Fibroblast of skin of abdomen (primary cell): Measurements from ENCODE around the gene ZNF565. TPM values are rescaled to one million over a fixed set of nuclear protein-coding genes. Genes with fewer than 3 reads are reported as not detected.
"Not testable (repeated sequence)": the region's sequence is repeated elsewhere in the genome, so short reads cannot be mapped to it uniquely, and the experiment has no call there.

ENCODE experiments used
- DNase-seq: peaks from one replicate; pipeline ENCODE4 v3.0.0-alpha.2; 2013
- polyA plus RNA-seq, 2 experiments: library from polyadenylated mRNA; unstranded; fragments of 120-200 nt; gene quantifications; one replicate each; pipeline ENCODE4 v1.2.1, GENCODE V29; 2013; ENCODE audit not compliant: insufficient read length in 2 of 2

ZNF565 gene
- 2.8 TPM for polyA plus RNA-seq (2013, experiment 1 of 2; ENCODE audit: insufficient read length)
- 2.6 TPM for polyA plus RNA-seq (2013, experiment 2 of 2; ENCODE audit: insufficient read length)

DNA sequence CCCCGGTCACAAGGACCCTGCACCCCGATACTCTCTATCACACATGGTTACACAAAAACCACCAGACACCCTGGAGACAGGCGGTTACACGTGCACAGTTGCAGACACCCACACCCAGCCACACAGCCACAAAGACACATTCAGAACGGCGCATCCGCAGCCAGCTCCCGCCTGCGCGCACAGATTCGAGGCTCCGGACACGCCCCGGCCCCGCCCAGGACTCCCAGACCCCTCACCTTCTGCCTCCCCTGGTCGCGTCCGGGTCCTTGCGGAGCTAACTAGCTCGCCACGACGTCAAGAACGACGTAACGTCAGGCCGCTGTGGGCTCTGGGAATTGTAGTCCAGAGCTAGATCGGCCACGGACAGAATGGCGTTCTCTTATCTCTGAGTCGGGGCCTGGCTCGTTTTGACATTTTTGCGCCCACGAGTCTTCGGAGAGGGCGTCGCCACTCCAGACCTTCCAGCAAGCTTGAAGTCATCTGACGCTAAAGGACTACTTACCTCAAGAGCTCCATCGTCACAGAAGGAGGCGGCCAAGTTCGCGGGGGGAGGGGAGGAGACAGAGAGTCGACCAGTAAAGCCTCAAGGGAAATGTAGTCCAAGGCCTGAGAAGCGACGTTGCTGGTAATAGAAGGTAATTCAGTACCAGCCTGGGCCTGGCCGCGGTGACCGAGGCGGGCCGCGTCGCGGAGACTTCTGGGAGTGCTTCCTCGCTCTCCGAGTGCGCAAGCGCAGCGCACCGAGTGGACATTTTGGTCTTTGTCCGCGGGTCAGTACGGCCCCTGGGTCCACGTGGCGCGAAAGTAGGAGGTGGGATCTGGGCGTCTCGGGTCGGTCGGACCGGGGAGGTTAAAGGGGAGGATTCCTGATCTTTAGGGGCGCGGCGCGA is at the start of gene ZNF565, which contains the start of gene ZNF146:
ZNF565 (minus strand) TSS at position 280 of the 890 bp plus-strand sequence. CDS start 12,680 bp downstream, outside the sequence.
ZNF146 (plus strand) TSS at position 721 of the 890 bp plus-strand sequence. CDS start 21,335 bp downstream, outside the sequence.
- peak; percentile 99 for DNase-seq

DNA sequence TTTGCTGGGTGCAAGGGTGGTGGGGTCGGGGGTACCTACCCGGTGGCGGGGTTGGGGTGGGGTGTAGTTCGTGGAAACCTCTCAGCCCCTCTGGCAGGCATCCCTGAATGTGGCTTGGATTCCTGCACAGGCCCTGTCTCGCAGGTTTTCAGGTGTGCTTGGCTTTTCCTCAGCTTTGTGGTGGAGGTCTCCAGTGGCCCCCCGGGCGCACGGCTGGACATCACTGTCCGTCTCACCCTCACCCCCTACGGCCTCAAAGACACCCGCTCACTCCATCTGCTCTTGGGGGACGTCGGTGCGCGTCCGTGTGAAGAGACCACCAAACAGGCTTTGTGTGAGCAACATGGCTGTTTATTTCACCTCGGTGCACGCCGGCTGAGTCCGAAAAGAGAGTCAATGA is 44.7 kb upstream of the ZNF565 start:
- no peak for DNase-seq

DNA sequence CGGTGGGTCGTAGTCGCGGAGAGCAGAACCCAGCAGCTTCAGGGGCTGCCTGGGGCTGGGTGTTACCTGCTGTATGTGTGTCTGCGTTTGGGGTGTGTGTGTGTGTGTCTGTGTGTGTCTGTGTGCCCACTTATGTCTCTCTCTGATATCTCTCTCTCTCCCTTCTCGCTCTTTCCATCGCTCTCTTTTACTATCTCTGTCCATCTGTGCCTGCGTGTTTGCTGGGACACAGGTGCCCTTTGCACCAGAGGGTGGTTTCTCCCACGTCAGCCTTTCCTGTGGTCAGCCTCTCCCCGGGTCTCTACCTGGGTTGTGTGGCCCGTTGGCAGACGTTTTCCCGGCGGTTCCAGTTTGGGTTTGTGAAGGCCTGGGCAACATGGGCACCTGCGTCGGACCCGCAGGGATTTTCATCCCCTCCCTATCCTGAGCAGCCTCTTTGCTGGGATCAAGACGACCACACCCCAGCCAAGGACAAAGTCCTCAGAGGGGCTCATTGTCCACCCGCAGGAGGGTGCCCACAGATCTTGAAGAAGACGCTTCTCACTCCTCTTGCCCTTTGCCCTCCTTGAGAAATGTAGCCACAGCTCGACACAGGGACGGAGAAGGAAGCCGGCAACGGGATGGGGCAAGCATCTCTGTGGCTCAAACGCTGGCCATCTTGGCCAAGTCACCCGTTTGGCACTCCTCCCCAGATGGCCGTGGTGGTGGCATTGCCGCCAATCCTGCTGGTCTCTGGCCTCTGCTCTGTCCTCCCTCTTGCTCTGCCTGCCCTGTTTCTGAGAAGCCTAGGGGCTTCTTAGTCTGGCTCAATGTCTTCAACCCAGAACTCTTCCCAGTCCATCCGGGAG is 43.8 kb upstream of the ZNF565 start:
- DNase-seq, result no peak

GRCh38 chr19:36257520-36257876 is 43.0 kb upstream of the ZNF565 start:
- DNase-seq, result no peak

DNA sequence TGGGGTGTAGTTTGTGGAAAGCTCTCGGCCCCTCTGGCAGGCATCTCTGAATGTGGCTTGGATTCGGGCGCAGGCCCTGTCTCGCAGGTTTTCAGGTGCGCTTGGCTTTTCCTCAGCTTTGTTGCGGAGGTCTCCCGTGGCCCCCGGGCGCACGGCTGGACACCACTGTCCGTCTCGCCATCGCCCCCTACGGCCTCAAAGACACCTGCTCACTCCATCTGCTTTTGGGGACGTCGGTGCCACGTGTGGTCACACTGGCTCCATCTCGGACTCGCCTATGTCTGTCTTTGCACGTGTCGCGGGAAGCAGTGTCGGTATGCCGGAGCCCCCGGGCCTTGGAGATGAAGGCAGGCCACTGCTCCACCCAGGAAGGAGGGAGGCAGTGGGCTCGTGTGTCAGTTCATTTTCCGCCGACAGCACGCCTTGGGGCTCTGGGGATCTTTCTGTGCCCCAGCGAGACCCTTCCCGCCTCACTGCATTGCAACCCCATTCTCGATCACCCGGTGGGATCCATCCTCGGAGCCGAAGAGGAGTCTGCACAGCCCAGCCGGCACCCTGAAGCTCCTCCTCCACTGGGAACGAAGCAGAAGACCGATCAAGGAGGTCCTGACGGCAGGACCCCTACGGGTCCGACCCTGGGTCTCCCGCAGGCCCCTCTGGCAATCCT is 42.5 kb upstream of the ZNF565 start:
- no peak for DNase-seq

- no peak for DNase-seq
These were observed 41.6 kb upstream of the ZNF565 start for GRCh38 chr19:36256064-36256463.

DNA sequence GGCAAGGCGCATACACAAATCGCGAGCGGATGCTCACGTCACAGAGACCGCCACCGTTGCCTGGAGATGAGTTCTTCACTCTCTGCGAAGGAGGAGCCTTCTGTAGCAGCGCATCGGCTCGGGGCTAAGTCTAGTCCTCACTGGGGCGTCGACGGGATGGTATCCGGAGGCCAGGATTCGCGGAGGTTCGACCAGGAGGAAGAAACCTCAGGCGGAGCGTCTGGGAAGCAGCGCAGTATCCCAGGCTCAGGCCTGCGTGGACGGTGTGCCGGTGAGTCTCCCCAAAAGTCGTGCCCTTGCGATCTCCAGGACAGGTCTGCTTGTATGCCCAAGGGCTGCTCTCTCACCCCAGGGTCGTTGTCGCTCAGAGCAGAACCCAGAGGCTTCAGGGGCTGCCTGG is 40.9 kb upstream of the ZNF565 start:
- DNase-seq, result no peak

DNA sequence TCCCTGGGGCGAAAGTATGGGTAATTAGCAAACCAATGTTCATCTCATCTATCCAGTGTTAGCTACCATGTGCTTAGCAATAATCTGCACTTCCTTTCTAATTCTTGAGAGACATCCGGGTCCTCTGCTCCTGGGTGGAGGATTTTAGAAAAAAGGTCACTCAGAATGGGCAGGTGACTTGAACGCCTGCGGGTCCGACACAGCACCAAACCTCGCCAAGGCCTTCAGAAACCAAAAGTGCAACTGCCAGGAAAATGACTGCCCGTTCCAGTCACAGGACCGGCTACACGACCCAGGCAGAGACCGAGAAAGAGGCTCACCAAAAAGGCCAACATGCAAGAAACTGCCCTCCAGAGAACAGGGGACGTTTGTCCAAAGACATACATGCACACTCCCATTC is 40.4 kb upstream of the ZNF565 start:
- no peak for DNase-seq

- no peak for DNase-seq
These were observed 37.6 kb upstream of the ZNF565 start for GRCh38 chr19:36252047-36252446.

GRCh38 chr19:36246006-36246481 is 31.6 kb upstream of the ZNF565 start:
- DNase-seq, result no peak

GRCh38 chr19:36245210-36246005 is 30.9 kb upstream of the ZNF565 start:
- no peak for DNase-seq

GRCh38 chr19:36244066-36244465 is 29.6 kb upstream of the ZNF565 start:
- DNase-seq, result no peak

- DNase-seq, result no peak
These were observed 22.5 kb upstream of the ZNF565 start for GRCh38 chr19:36236946-36237310.

GRCh38 chr19:36236304-36236945 is 22.0 kb upstream of the ZNF565 start:
- DNase-seq, result no peak

GRCh38 chr19:36233626-36234025 is 19.2 kb upstream of the ZNF565 start:
- not testable (repeated sequence) for DNase-seq

- DNase-seq, result peak; percentile 26
These were observed 10.9 kb upstream of the ZNF565 start for GRCh38 chr19:36225219-36225892.

DNA sequence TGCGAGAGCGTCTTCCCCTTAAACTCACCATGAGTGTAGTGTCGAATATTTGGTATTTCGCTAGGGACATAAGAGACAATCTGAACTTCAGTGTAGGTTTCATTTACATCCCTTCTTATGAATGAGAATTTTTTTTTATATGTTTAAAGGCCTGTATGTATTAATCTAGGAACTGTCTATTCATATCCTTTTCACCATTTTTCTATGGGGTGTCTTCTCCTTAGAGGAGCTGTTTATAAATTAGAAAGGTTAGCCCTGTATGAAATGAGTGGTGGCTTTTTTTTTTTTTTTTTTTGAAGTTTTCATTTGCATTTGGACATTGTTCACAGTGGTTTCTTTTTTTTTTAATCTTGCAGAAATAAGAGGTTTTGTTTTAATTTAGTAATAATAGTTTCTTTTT is 8.0 kb upstream of the ZNF565 start:
- DNase-seq, result no peak

DNA sequence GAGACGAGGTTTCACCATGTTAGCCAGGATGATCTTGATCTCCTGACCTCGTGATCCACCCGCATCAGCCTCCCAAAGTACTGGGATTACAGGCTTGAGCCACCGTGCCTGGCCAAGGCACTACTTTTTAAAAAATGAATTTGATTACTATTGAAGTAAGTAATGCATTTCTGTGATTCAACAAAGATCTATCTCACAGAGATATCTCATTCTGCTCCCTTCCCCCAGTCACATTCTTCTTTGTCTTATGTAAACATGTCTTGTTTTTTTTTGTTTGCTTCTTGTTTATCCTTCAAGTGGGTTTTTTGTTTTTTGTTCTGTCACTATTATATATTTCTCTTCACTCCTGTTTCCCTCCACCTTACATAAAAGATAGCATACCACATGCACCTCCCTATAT is 7.0 kb upstream of the ZNF565 start:
- DNase-seq, result no peak

DNA sequence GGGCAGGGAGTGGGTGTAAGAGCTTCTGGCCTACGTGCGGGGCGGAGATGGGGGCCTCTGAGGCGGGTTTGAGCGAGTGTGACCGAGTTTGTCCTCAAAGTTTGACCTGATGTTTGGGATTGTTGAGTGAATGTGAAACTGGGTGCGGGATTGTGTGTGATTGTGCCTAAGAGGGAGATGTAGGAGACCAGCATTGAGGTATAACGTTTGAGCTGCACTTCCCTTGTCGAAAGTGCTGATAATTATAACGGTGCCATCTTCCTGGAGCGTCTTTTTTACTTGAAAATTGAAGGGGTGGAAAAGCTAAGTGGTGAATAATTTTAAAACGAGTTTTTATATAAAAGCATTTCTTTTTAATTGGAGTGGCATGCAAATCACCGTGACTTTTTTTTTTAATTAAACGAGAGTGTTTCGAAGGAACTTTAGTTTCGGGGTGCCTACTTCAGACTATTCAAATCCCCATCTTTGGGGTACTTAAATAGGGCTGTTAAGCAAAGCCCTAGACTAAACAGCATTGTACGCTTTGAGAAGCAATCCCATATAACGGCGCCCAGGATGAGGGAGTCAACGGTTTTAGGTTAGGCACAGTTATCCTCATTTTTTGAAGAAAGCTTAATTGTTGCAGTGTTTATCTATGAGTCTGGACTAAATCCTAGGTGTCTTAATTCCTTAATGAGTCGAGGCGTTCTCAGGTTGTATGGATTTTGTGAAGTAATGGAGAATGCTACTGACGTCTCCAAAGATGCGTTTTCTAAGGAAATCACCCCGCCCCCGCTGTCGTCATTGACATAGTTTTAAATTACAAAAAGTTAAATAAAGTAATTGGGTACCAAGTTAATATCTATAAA is 1.0 kb upstream of the ZNF565 start:
- peak; percentile 29 for DNase-seq

GRCh38 chr19:36212895-36213294 is 1.6 kb downstream of the ZNF565 start:
- no peak for DNase-seq
